Karpas-422 (cell line): ENCODE data around the gene PRRT4. TPM values are rescaled to one million over a fixed set of nuclear protein-coding genes. Genes with fewer than 3 reads are reported as not detected.

Experiments used
- DNase-seq: peaks from one replicate; pipeline ENCODE4 v3.0.0-alpha.2; 2015
- H2AFZ ChIP-seq: fragments of 200-600 bp; sonication (generic); 2 replicates; pipeline ENCODE4 v1.6.1; 2014; ENCODE audit warnings: antibody characterized with exemption, low read length, mixed read lengths
- H3K27ac ChIP-seq: fragments of 200-600 bp; sonication (generic); 2 replicates; pipeline ENCODE4 v1.5.1; 2014; ENCODE audit warnings: mild to moderate bottlenecking, low read length, moderate library complexity
- H3K27me3 ChIP-seq: fragments of 200-600 bp; sonication (generic); 2 replicates; pipeline ENCODE4 v1.6.1; 2014; ENCODE audit warnings: low read length, mixed read lengths
- H3K36me3 ChIP-seq: fragments of 200-600 bp; sonication (generic); 2 replicates; pipeline ENCODE4 v1.6.1; 2014; ENCODE audit warnings: low read length, mixed read lengths; ENCODE audit not compliant: insufficient read depth
- H3K4me1 ChIP-seq: fragments of 200-600 bp; sonication (generic); 2 replicates; pipeline ENCODE4 v1.6.1; 2014; ENCODE audit warnings: mild to moderate bottlenecking, low read length, mixed read lengths
- H3K4me2 ChIP-seq: fragments of 200-600 bp; sonication (generic); 2 replicates; pipeline ENCODE4 v1.6.1; 2014; ENCODE audit warnings: low read length, low read depth, mild to moderate bottlenecking; ENCODE audit not compliant: poor library complexity, severe bottlenecking
- H3K4me3 ChIP-seq: fragments of 200-600 bp; sonication (generic); 2 replicates; pipeline ENCODE4 v1.5.1; 2014; ENCODE audit warnings: mild to moderate bottlenecking, antibody characterized with exemption, low read length, mixed read lengths
- H3K79me2 ChIP-seq: fragments of 200-600 bp; sonication (generic); 2 replicates; pipeline ENCODE4 v1.6.1; 2014; ENCODE audit warnings: mild to moderate bottlenecking, low read length, mixed read lengths
- H3K9ac ChIP-seq: fragments of 200-600 bp; sonication (generic); 2 replicates; pipeline ENCODE4 v1.6.0; 2014; ENCODE audit warnings: low read length
- H3K9me2 ChIP-seq: fragments of 200-600 bp; sonication (generic), shearing (Covaris generic); replicated peaks from 2 replicates; pipeline ENCODE4 v1.6.0; 2014; ENCODE audit warnings: mild to moderate bottlenecking, low read length, moderate library complexity; ENCODE audit not compliant: insufficient read depth
- H3K9me3 ChIP-seq: fragments of 300-700, 200-600 bp; sonication (generic); 2 replicates; pipeline ENCODE4 v1.6.1; 2014; ENCODE audit warnings: low read length, mixed read lengths
- H4K20me1 ChIP-seq: fragments of 200-600 bp; sonication (generic); 2 replicates; pipeline ENCODE4 v1.6.1; 2014; ENCODE audit warnings: mild to moderate bottlenecking, antibody characterized with exemption, low read length, low read depth; ENCODE audit not compliant: insufficient read depth
- total RNA-seq: library from RNA; depleted of rRNA; stranded (reverse); fragments of >200 nt; shearing (Covaris generic); gene quantifications from 2 replicates; pipeline ENCODE4 v1.2.3, GENCODE V29; 2014; ENCODE audit warnings: low replicate concordance

PRRT4 gene
- total RNA-seq, 1 experiment from 2014 or later: not detected

DNA sequence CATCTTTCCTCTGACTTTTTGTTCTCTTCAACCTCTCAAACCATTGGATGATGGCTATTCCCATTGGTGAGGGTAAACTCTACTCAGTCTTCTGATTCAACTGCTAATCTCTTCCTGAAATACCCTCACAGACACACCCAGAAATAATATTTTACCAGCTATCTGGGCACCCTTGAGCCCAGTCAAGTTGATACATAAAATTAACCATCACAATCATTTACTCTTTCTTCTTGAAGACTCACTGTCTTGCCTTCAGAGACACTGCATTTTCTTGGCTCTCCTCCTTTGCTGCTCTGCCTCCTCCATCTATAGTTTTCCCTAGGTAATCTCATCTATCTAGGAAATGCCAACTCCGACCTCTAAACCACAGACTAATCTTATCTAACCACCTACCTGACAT lies 12.6 kb upstream of the PRRT4 start:
- H3K4me3 ChIP-seq: no peak overlapping the region
- H3K9ac ChIP-seq: no peak overlapping the region
- no peak overlapping the region for H2AFZ ChIP-seq
- H3K27ac ChIP-seq: no peak overlapping the region
- H3K79me2 ChIP-seq: no peaks in the 10 kb centered on the region
- no peaks in the 10 kb centered on the region for H3K9me3 ChIP-seq
- H4K20me1 ChIP-seq: no peaks in the 10 kb centered on the region
- no peaks in the 10 kb centered on the region for H3K4me1 ChIP-seq
- no peak overlapping the region for H3K4me2 ChIP-seq
- H3K36me3 ChIP-seq: no peaks in the 10 kb centered on the region
- H3K9me2 ChIP-seq: no peaks in the 10 kb centered on the region
- H3K27me3 ChIP-seq: no peaks in the 10 kb centered on the region
- DNase-seq: no peak

- DNase-seq: no peak
- no peaks in the 10 kb centered on the region for H3K9me3 ChIP-seq
- H3K4me3 ChIP-seq: no peak overlapping the region
- H4K20me1 ChIP-seq: no peaks in the 10 kb centered on the region
- H2AFZ ChIP-seq: no peak overlapping the region
- H3K9me2 ChIP-seq: no peaks in the 10 kb centered on the region
- H3K27ac ChIP-seq: no peak overlapping the region
- H3K4me2 ChIP-seq: no peak overlapping the region
- H3K79me2 ChIP-seq: no peaks in the 10 kb centered on the region
- H3K27me3 ChIP-seq: no peaks in the 10 kb centered on the region
- H3K9ac ChIP-seq: no peak overlapping the region
- no peaks in the 10 kb centered on the region for H3K36me3 ChIP-seq
- no peaks in the 10 kb centered on the region for H3K4me1 ChIP-seq
Observed at GRCh38 chr7:128373606-128374005, 12.1 kb upstream of the PRRT4 start.

GRCh38 chr7:128370491-128370890 lies 9.0 kb upstream of the PRRT4 start:
- Histone ChIP-seq H2AFZ (no peak overlapping the region), H3K79me2 (no peaks in the 10 kb centered on the region), H3K9ac (no peak overlapping the region), H3K4me3 (no peak overlapping the region), H3K27me3 (no peaks in the 10 kb centered on the region), H3K36me3 (no peaks in the 10 kb centered on the region), H4K20me1 (no peaks in the 10 kb centered on the region), H3K27ac (no peak overlapping the region), H3K4me1 (no peaks in the 10 kb centered on the region), H3K4me2 (no peak overlapping the region), H3K9me2 (no peaks in the 10 kb centered on the region), H3K9me3 (no peaks in the 10 kb centered on the region)
- no peak for DNase-seq

DNA sequence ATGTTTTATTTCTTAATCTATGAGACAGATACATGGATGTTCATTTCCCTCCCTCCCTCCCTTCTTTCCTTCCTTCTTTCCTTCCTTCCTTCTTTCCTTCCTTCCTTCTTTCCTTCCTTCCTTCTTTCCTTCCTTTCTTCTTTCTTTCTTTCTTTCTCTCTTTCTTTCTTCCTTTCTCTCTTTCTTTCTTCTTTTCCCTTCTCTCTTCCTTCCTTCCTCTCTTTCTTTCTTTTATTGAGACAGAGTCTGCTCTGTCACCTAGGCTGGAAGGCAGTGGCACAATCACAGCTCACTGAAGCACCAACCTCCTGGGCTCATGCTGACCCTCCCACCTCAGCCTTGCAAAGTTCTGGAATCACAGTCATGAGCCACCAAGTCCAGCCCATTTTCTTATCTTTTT lies 5.5 kb upstream of the PRRT4 start:
- Histone ChIP-seq H3K79me2 (no peaks in the 10 kb centered on the region), H3K9ac (no peak overlapping the region), H3K27ac (no peak overlapping the region)

GRCh38 chr7:128366300-128366699 lies 4.8 kb upstream of the PRRT4 start:
- Histone ChIP-seq H3K9me2 (no peaks in the 10 kb centered on the region), H3K9me3 (no peaks in the 10 kb centered on the region), H3K4me1 (no peaks in the 10 kb centered on the region), H3K79me2 (no peaks in the 10 kb centered on the region), H3K27ac (no peak overlapping the region), H3K27me3 (no peaks in the 10 kb centered on the region), H3K9ac (no peak overlapping the region), H4K20me1 (no peaks in the 10 kb centered on the region), H2AFZ (no peak overlapping the region), H3K36me3 (no peaks in the 10 kb centered on the region), H3K4me2 (no peak overlapping the region), H3K4me3 (no peak overlapping the region)
- DNase-seq: no peak

More for the DNA sequence above, 5.5 kb upstream of the PRRT4 start:
- Histone ChIP-seq H2AFZ (no peak overlapping the region), H3K4me1 (no peaks in the 10 kb centered on the region), H4K20me1 (no peaks in the 10 kb centered on the region), H3K36me3 (no peaks in the 10 kb centered on the region), H3K27me3 (no peaks in the 10 kb centered on the region), H3K9me3 (no peaks in the 10 kb centered on the region), H3K4me3 (no peak overlapping the region), H3K4me2 (no peak overlapping the region), H3K9me2 (no peaks in the 10 kb centered on the region)
- DNase-seq: no peak

GRCh38 chr7:128365432-128365831 lies 3.9 kb upstream of the PRRT4 start:
- H3K9me2 ChIP-seq: no peaks in the 10 kb centered on the region
- H3K36me3 ChIP-seq: no peaks in the 10 kb centered on the region
- no peak overlapping the region for H3K9ac ChIP-seq
- no peak overlapping the region for H2AFZ ChIP-seq
- H3K9me3 ChIP-seq: no peaks in the 10 kb centered on the region
- H3K4me2 ChIP-seq: no peak overlapping the region
- H3K4me3 ChIP-seq: no peak overlapping the region
- no peaks in the 10 kb centered on the region for H4K20me1 ChIP-seq
- no peaks in the 10 kb centered on the region for H3K79me2 ChIP-seq
- H3K27ac ChIP-seq: no peak overlapping the region
- H3K4me1 ChIP-seq: no peaks in the 10 kb centered on the region
- no peak for DNase-seq
- no peaks in the 10 kb centered on the region for H3K27me3 ChIP-seq

- no peak overlapping the region for H3K9ac ChIP-seq
- H3K4me1 ChIP-seq: no peaks in the 10 kb centered on the region
- H3K9me2 ChIP-seq: no peaks in the 10 kb centered on the region
- DNase-seq: no peak
- no peaks in the 10 kb centered on the region for H3K9me3 ChIP-seq
- H4K20me1 ChIP-seq: no peaks in the 10 kb centered on the region
- no peaks in the 10 kb centered on the region for H3K36me3 ChIP-seq
- no peak overlapping the region for H3K4me3 ChIP-seq
- no peak overlapping the region for H2AFZ ChIP-seq
- no peaks in the 10 kb centered on the region for H3K27me3 ChIP-seq
- no peak overlapping the region for H3K4me2 ChIP-seq
- H3K27ac ChIP-seq: no peak overlapping the region
- no peaks in the 10 kb centered on the region for H3K79me2 ChIP-seq
Observed at GRCh38 chr7:128364166-128364870, 2.8 kb upstream of the PRRT4 start.

DNA sequence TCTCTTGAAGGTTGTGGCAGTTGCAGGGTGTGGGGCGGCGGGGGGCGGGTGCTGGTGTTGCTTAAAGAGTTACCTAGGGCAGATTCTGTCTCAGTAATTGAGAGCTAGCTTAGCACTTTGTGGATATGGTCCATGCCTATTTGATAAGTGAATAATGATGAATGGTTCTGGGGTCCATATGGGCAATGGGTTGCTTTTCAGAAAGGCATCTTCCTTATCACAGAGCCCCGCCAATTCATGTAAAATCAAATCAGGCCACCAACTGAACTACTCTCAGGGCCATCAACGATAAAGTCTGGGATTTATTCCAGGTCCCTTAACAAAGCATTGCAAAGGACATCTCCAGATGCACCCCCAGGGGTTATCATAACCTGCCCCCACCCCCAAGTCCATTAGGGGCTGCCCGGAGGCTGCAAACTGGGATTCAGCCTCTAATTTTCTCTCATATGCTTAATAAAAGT lies 1.8 kb upstream of the PRRT4 start:
- DNase-seq: no peak
- Histone ChIP-seq H2AFZ (no peak overlapping the region), H3K79me2 (no peaks in the 10 kb centered on the region), H3K27me3 (no peaks in the 10 kb centered on the region), H3K9ac (no peak overlapping the region), H3K9me2 (no peaks in the 10 kb centered on the region), H3K36me3 (no peaks in the 10 kb centered on the region), H3K27ac (no peak overlapping the region), H3K4me1 (no peaks in the 10 kb centered on the region), H3K4me2 (no peak overlapping the region), H3K9me3 (no peaks in the 10 kb centered on the region), H3K4me3 (no peak overlapping the region), H4K20me1 (no peaks in the 10 kb centered on the region)
